ENCODE results near the gene LHFPL3. TPM values are rescaled to one million over a fixed set of nuclear protein-coding genes. Genes with fewer than 3 reads are reported as not detected.

Gene LHFPL3
- total RNA-seq, 2 donors from 2014 or later, result not detected

- H3K27ac ChIP-seq, result no peak overlapping the region
- peaks cover 0 to 7% of the 10 kb centered on the region in 2 donors for H3K9me3 ChIP-seq
- no peak for DNase-seq (ENCODE audit: low spot score)
- TF ChIP-seq CTCF (IDR thresholded peaks at IDR 0.05), result no peak
- H3K4me3 ChIP-seq, result no peak overlapping the region
- no peaks in the 10 kb centered on the region for H3K4me1 ChIP-seq
- H3K36me3 ChIP-seq, result no peaks in the 10 kb centered on the region
- no peaks in the 10 kb centered on the region for H3K27me3 ChIP-seq
Measured at GRCh38 chr7:104859754-104860426, 531.5 kb downstream of the LHFPL3 start.

DNA sequence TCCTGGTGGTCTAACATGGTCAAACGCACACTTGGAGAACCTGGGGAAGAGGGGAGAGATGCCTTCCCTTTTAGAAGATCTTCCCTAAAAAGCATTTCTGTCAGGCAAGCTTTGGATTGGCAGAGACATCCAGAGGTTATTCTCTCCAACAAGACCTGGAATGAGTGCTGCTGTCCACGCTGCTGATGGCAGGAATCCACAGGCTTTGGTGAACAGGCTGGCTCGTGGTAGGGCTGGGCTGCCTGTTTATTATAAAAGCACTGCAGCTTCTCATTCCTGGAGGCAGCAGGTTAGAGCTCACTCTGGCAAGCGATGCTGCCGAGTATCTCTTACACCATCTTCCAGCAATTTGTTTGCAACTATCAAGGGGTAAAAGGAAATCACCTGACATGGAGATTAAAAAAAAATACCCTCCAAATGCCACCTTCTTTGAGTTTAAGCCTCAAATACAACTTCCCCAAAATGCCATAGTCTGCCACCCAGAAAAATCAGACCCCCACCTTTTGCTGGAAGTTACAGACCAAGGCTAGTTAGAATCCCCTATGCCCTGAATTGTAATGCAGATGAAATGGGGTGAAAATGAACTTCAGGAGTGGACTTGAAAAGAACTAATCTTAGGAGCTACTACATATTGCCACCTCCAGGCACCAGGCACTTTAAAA, 533.5 kb downstream of the LHFPL3 start:
- no peaks in the 10 kb centered on the region for H3K4me1 ChIP-seq
- peaks cover 0 to 7% of the 10 kb centered on the region in 2 donors for H3K9me3 ChIP-seq
- H3K36me3 ChIP-seq, result no peaks in the 10 kb centered on the region
- no peak overlapping the region for H3K4me3 ChIP-seq
- DNase-seq (ENCODE audit: low spot score), result no peak
- H3K27ac ChIP-seq, result no peak overlapping the region
- H3K27me3 ChIP-seq, result no peaks in the 10 kb centered on the region
- no peak for TF ChIP-seq CTCF (IDR thresholded peaks at IDR 0.05)

DNA sequence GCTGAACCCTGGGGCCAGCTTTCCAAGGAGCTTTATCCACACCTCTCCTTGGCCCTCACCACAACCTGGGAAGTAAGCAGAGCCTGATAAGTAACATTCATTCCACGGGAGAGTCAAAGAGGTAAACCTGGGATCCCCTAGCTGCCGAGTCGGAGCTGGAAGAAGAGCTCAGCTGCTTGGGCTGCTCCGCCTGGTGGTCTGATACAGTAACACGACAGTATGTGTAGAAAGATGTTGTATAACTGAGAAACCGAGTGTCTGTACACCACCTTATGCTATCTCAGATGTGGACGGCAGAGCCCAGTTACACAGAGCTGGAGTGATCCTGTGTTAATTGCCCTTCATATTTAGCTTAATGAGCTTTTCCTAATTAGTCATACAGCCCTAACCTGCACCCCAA, 534.3 kb downstream of the LHFPL3 start:
- no peak for TF ChIP-seq CTCF (IDR thresholded peaks at IDR 0.05)
- Histone ChIP-seq H3K9me3 (peaks cover 0 to 7% of the 10 kb centered on the region in 2 donors), H3K4me3 (no peak overlapping the region), H3K27ac (no peak overlapping the region), H3K27me3 (no peaks in the 10 kb centered on the region), H3K4me1 (no peaks in the 10 kb centered on the region), H3K36me3 (no peaks in the 10 kb centered on the region)
- no peak for DNase-seq (ENCODE audit: low spot score)

DNA sequence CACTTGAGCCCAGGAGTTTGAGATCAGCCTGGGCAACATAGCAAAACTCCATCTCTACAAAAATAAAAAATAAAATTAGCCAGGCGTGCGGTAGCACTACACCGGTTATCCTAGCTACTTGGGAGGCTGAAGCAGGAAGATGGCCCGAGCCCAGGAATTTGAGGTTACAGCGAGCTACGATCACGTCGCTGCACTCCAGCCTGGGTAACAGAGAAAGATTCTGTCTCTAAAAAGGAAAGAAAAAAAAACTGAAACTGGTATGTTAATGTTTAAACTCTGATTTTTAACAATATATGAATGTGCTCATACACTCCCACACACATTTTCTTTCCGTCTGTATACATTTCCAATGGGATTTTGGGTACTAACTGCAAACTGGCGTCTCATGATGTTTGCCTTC, 545.0 kb downstream of the LHFPL3 start:
- no peak overlapping the region for H3K27ac ChIP-seq
- DNase-seq (ENCODE audit: low spot score), result no peak
- TF ChIP-seq CTCF (IDR thresholded peaks at IDR 0.05), result no peak
- H3K4me1 ChIP-seq, result no peaks in the 10 kb centered on the region
- no peaks in the 10 kb centered on the region for H3K36me3 ChIP-seq
- no peak overlapping the region for H3K4me3 ChIP-seq
- H3K9me3 ChIP-seq, result no peaks in the 10 kb centered on the region
- H3K27me3 ChIP-seq, result no peaks in the 10 kb centered on the region

- no peaks in the 10 kb centered on the region for H3K27me3 ChIP-seq
- DNase-seq (ENCODE audit: low spot score), result no peak
- no peak overlapping the region for H3K27ac ChIP-seq
- no peaks in the 10 kb centered on the region for H3K36me3 ChIP-seq
- H3K9me3 ChIP-seq, result peaks cover 0 to 11% of the 10 kb centered on the region in 2 donors
- peaks cover 0 to 8% of the 10 kb centered on the region in 2 donors for H3K4me1 ChIP-seq
- no peak overlapping the region for H3K4me3 ChIP-seq
- TF ChIP-seq CTCF (IDR thresholded peaks at IDR 0.05), result no peak
Measured at GRCh38 chr7:104878577-104878976, 550.2 kb downstream of the LHFPL3 start.
